ENCODE measurements around the gene SMPD3.
A peak's percentile ranks its signal among the peaks of the same experiment; 100 is the strongest.

SMPD3 gene

GRCh38 chr16:68434624-68435210 is 13.6 kb downstream of the SMPD3 start:
- no peak for DNase-seq (ENCODE audit: low read depth in 2 of 2)

GRCh38 chr16:68433316-68433715 is 15.0 kb downstream of the SMPD3 start:
- no peak for DNase-seq (ENCODE audit: low read depth in 2 of 2)

- DNase-seq (ENCODE audit: low read depth in 2 of 2) = no peak
Measured at GRCh38 chr16:68432701-68433100, 15.6 kb downstream of the SMPD3 start.

- no peak for DNase-seq (ENCODE audit: low read depth in 2 of 2)
Measured at GRCh38 chr16:68429076-68429854, 19.0 kb downstream of the SMPD3 start.

- DNase-seq (ENCODE audit: low read depth in 2 of 2) = no peak
Measured at GRCh38 chr16:68427649-68428303, 20.5 kb downstream of the SMPD3 start.

GRCh38 chr16:68426347-68426652 is 22.0 kb downstream of the SMPD3 start:
- DNase-seq (ENCODE audit: low read depth in 2 of 2) = no peak

- no peak for DNase-seq (ENCODE audit: low read depth in 2 of 2)
Measured at GRCh38 chr16:68425498-68426346, 22.6 kb downstream of the SMPD3 start.

- no peak for DNase-seq (ENCODE audit: low read depth in 2 of 2)
Measured at GRCh38 chr16:68423771-68424170, 24.5 kb downstream of the SMPD3 start.

GRCh38 chr16:68422396-68422960 is 25.8 kb downstream of the SMPD3 start:
- DNase-seq (ENCODE audit: low read depth in 2 of 2) = no peak

- DNase-seq (ENCODE audit: low read depth in 2 of 2) = no peak
Measured at GRCh38 chr16:68421076-68421475, 27.2 kb downstream of the SMPD3 start.

GRCh38 chr16:68420366-68420942 is 27.9 kb downstream of the SMPD3 start:
- no peak for DNase-seq (ENCODE audit: low read depth in 2 of 2)

- DNase-seq (ENCODE audit: low read depth in 2 of 2) = peak; percentile 22 to 53
Measured at GRCh38 chr16:68417711-68418301, 30.5 kb downstream of the SMPD3 start.

- no peak for DNase-seq (ENCODE audit: low read depth in 2 of 2)
Measured at GRCh38 chr16:68416057-68417046, 32.0 kb downstream of the SMPD3 start.

GRCh38 chr16:68414581-68414980 is 33.7 kb downstream of the SMPD3 start:
- no peak for DNase-seq (ENCODE audit: low read depth in 2 of 2)

GRCh38 chr16:68412061-68412460 is 36.2 kb downstream of the SMPD3 start:
- DNase-seq (ENCODE audit: low read depth in 2 of 2) = no peak

- DNase-seq (ENCODE audit: low read depth in 2 of 2) = no peak
Measured at GRCh38 chr16:68411086-68411485, 37.2 kb downstream of the SMPD3 start.

- DNase-seq (ENCODE audit: low read depth in 2 of 2) = no peak
Measured at GRCh38 chr16:68408967-68409366, 39.3 kb downstream of the SMPD3 start.

- no peak for DNase-seq (ENCODE audit: low read depth in 2 of 2)
Measured at GRCh38 chr16:68408428-68408827, 39.9 kb downstream of the SMPD3 start.

GRCh38 chr16:68406458-68407152 is 41.7 kb downstream of the SMPD3 start:
- DNase-seq (ENCODE audit: low read depth in 2 of 2) = no peak
